Bronchus fibroblast of lung (primary cell): Measurements from ENCODE around the gene NFE2. TPM values are rescaled to one million over a fixed set of nuclear protein-coding genes. Genes with fewer than 3 reads are reported as not detected.

Source experiments
- total RNA-seq: library from RNA; depleted of rRNA; stranded (reverse); fragments of >200 nt; gene quantifications from 2 replicates; pipeline ENCODE4 v1.2.3, GENCODE V29; 2015

NFE2 gene
- 0.15 and 0.34 TPM in 2 replicates for total RNA-seq

GRCh38 chr12:54300732-54301427 lies at the start of gene NFE2:
NFE2 (minus strand) TSS chr12:54301015; CDS start chr12:54295248, 5,767 bp downstream.

DNA sequence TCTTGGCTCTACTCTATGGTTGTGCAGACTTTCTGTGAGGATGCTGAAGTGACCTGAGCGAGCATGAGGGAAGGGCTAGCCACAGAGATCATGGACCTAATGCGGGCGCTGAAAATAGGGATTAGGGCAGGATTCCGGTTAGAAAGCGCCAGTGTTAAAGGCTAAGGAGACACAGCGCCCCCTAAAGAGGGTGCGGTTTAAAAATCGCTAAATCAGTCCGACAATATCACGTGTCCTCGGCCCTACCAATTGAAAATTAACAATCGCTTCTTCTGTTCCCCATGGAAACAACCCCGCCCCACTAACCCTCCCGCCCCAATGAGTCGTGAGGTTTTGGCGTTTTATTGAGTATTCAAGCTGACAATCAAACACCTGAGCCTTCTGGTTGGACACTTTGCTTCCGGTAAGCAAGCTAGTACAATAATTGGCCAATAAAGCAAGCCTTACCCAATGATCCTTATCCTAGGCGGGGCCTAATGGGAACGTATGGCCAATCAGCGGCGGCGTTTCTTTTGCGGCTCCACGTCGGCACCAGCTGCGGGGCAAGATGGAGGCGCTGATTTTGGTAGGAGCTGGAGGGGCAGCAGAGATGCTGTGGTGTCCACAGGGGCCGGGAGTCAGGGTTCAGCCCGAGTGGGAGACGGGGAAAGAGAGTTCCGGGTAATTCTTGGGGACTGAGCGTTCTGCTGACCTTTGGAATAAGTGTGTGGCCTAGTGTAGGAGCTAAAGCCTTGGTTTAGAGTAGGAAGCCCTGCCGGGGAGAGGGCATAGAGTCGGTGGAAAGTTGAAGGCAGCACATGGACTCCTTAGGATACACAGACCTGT lies 24.0 kb upstream of the NFE2 start, which contains the start of gene COPZ1:
COPZ1 (plus strand) TSS at position 515 of the 825 bp plus-strand sequence; CDS start at position 548, 33 bp downstream.

GRCh38 chr12:54280468-54281260 lies 20.2 kb downstream of the NFE2 start, which contains the start of gene HNRNPA1:
HNRNPA1 (plus strand) TSS chr12:54280726; CDS start chr12:54280808, 82 bp downstream.

GRCh38 chr12:54279632-54280467 lies 21.0 kb downstream of the NFE2 start, which contains the start of gene CBX5:
CBX5 (minus strand) TSS chr12:54280122; CDS start chr12:54257650, 22,472 bp downstream.

Other genes with a start within 250 kb of the NFE2 start
- gene HOXC4, start 247.2 kb downstream of the NFE2 start, total RNA-seq: 1.6 and 2.0 TPM in 2 replicates
- gene SMUG1, start 112.0 kb downstream of the NFE2 start, total RNA-seq: 45.9 and 50.4 TPM in 2 replicates
- 41.2 and 46.2 TPM in 2 replicates for gene CBX5, start 20.9 kb downstream of the NFE2 start, total RNA-seq
- 1,097 and 1,104 TPM in 2 replicates for gene HNRNPA1, start 20.3 kb downstream of the NFE2 start, total RNA-seq
- 123 and 131 TPM in 2 replicates for gene COPZ1, start 24.1 kb upstream of the NFE2 start, total RNA-seq
- not detected in 2 replicates for gene GPR84, start 63.5 kb upstream of the NFE2 start, total RNA-seq
- gene ZNF385A, start 83.7 kb upstream of the NFE2 start, total RNA-seq: 2.5 and 2.7 TPM in 2 replicates
- 355 and 369 TPM in 2 replicates for gene ITGA5, start 118.3 kb upstream of the NFE2 start, total RNA-seq
- 4.3 and 5.5 TPM in 2 replicates for gene GTSF1, start 172.6 kb upstream of the NFE2 start, total RNA-seq
- under 0.01 TPM in 1 of 2 replicates, not detected in the other for gene NCKAP1L, start 196.7 kb upstream of the NFE2 start, total RNA-seq
- under 0.01 TPM in 1 of 2 replicates, not detected in the other for gene PDE1B, start 248.6 kb upstream of the NFE2 start, total RNA-seq